SK-N-SH treated with all-trans-retinoic acid at 6 μM for 48 hours (cell line): ENCODE measurements around the gene CACNG1.

ENCODE experiments used
- ARNTL ChIP-seq: fragments of 450-650 bp; formaldehyde crosslinking; IDR thresholded peaks from 2 replicates; pipeline ENCODE4 v1.5.0; 2020; ENCODE audit warnings: low read depth, mild to moderate bottlenecking, moderate library complexity, borderline replicate concordance
- BACH2 ChIP-seq: fragments of 250-450 bp; sonication (Bioruptor Pico); IDR thresholded peaks from 2 replicates; pipeline ENCODE4 v1.9.0; 2021; ENCODE audit warnings: mild to moderate bottlenecking, borderline replicate concordance
- CREB5 ChIP-seq: fragments of 250-450 bp; sonication (Bioruptor Pico); IDR thresholded peaks from 2 replicates; pipeline ENCODE4 v1.5.1; 2020; ENCODE audit warnings: low read depth, mild to moderate bottlenecking, moderate library complexity
- CSRNP3 ChIP-seq: fragments of 250-450 bp; sonication (Bioruptor Pico); IDR thresholded peaks from 2 replicates; pipeline ENCODE4 v1.5.1; 2021; ENCODE audit warnings: mild to moderate bottlenecking, moderate library complexity
- ISL1 ChIP-seq: fragments of 250-450 bp; sonication (Bioruptor Pico); IDR thresholded peaks from 2 replicates; pipeline ENCODE4 v2.1.2; 2022; ENCODE audit warnings: mild to moderate bottlenecking, moderate library complexity
- OSR1 ChIP-seq: fragments of 250-450 bp; sonication (Bioruptor Pico); IDR thresholded peaks from 2 replicates; pipeline ENCODE4 v1.8.0; 2022; ENCODE audit warnings: moderate library complexity, mild to moderate bottlenecking, inconsistent platforms
- PATZ1 ChIP-seq: fragments of 250-450 bp; sonication (Bioruptor Pico); IDR thresholded peaks from 2 replicates; pipeline ENCODE4 v1.8.0; 2020; ENCODE audit warnings: mild to moderate bottlenecking, moderate library complexity, borderline replicate concordance
- RARB ChIP-seq: fragments of 250-450 bp; sonication (Bioruptor Pico); IDR thresholded peaks from 2 replicates; pipeline ENCODE4 v1.8.0; 2021; ENCODE audit warnings: mild to moderate bottlenecking, moderate library complexity
- TOX ChIP-seq: fragments of 250-450 bp; sonication (Bioruptor Pico); IDR thresholded peaks from 2 replicates; pipeline ENCODE4 v1.8.0; 2021; ENCODE audit warnings: mild to moderate bottlenecking, moderate library complexity, borderline replicate concordance
- ZC3H10 ChIP-seq: fragments of 250-450 bp; sonication (Bioruptor Pico); IDR thresholded peaks from 2 replicates; pipeline ENCODE4 v1.5.1; 2021; ENCODE audit warnings: mild to moderate bottlenecking, moderate library complexity
- ZFP3 ChIP-seq: fragments of 250-450 bp; sonication (Bioruptor Pico); IDR thresholded peaks from 2 replicates; pipeline ENCODE4 v1.5.0; 2020; ENCODE audit warnings: mild to moderate bottlenecking, moderate library complexity
- ZFP30 ChIP-seq: fragments of 450-650 bp; formaldehyde crosslinking; IDR thresholded peaks from 2 replicates; pipeline ENCODE4 v1.5.0; 2022; ENCODE audit warnings: mild to moderate bottlenecking, moderate library complexity
- ZNF8 ChIP-seq: fragments of 450-650 bp; formaldehyde crosslinking; IDR thresholded peaks from 2 replicates; pipeline ENCODE4 v1.5.0; 2020; ENCODE audit warnings: mild to moderate bottlenecking, moderate library complexity

- TF ChIP-seq BACH2 (CRISPR knock-in tag) = no peak
- no peak for TF ChIP-seq PATZ1 (CRISPR knock-in tag)
- TF ChIP-seq CREB5 = no peak
- TF ChIP-seq RARB (CRISPR knock-in tag) = no peak
- TF ChIP-seq OSR1 (CRISPR knock-in tag) = no peak
- TF ChIP-seq ISL1 (CRISPR knock-in tag) = no peak
- TF ChIP-seq ARNTL (CRISPR knock-in tag) = no peak
- TF ChIP-seq ZFP3 (CRISPR knock-in tag) = no peak
- TF ChIP-seq ZC3H10 = no peak
- no peak for TF ChIP-seq ZNF8 (CRISPR knock-in tag)
- no peak for TF ChIP-seq CSRNP3
- no peak for TF ChIP-seq ZFP30 (CRISPR knock-in tag)
- TF ChIP-seq TOX = no peak
These were observed 6.3 kb downstream of the CACNG1 start for GRCh38 chr17:67050471-67051154.
